Measurements from ENCODE around the gene KCTD15. TPM values are rescaled to one million over a fixed set of nuclear protein-coding genes. Genes with fewer than 3 reads are reported as not detected.

KCTD15 gene
- total RNA-seq, 2 experiments from 2014 or later, result 21.3 to 29.2 TPM

DNA sequence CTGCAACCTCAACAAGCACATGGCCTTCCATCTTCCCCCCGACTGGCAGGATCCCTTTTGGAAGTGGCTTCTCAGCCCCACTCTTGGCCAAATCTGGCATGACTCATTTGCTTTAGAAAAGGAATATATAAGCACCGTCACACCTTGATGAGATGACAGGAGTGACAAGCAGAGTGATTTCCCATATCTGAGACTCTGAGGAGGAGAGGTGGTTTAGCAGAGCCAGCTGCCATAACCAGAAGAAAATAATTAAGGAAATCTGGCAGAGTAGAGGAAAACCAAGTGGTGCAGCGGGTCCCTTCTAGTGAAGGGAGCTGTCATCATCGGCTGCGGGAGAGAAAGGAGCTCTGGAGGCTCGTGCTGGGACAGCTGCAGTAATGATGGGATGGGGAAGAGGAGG is 27.5 kb upstream of the KCTD15 start:
- no TSS peak for BruUV-seq (replicated peaks)
- Histone ChIP-seq H3K4me3 (ENCODE audit: low read depth, low read length, poor library complexity, severe bottlenecking) (no peak overlapping the region), H4K20me1 (ENCODE audit: insufficient read depth, low read length) (no peaks in the 10 kb centered on the region), H3K4me2 (ENCODE audit: low read length) (no peak overlapping the region), H2AFZ (ENCODE audit: low read length) (no peak overlapping the region), H3K4me1 (ENCODE audit: insufficient read depth, low read length, poor library complexity, severe bottlenecking) (no peaks in the 10 kb centered on the region), H3K9me2 (ENCODE audit: insufficient read depth, low read length) (no peaks in the 10 kb centered on the region), H3K36me3 (ENCODE audit: insufficient read depth, low read length) (no peaks in the 10 kb centered on the region), H3K9me3 (ENCODE audit: low read length) (no peaks in the 10 kb centered on the region), H3K79me2 (ENCODE audit: insufficient read depth, low read depth, low read length) (no peaks in the 10 kb centered on the region), H3K27ac (ENCODE audit: low read depth, low read length, poor library complexity, severe bottlenecking) (no peak overlapping the region)
- intact Hi-C loops (cut with micrococcal nuclease; ENCODE audit: unreplicated experiment), result loop anchor here (5.0 kb wide), 1 partner anchor 72 kb away; no protein-coding TSS in a partner anchor
- no peak for TF ChIP-seq EZH2phosphoT487 (IDR thresholded peaks at IDR 0.05; ENCODE audit: borderline replicate concordance, low read depth, low read length)
- TF ChIP-seq, protein P1, sequence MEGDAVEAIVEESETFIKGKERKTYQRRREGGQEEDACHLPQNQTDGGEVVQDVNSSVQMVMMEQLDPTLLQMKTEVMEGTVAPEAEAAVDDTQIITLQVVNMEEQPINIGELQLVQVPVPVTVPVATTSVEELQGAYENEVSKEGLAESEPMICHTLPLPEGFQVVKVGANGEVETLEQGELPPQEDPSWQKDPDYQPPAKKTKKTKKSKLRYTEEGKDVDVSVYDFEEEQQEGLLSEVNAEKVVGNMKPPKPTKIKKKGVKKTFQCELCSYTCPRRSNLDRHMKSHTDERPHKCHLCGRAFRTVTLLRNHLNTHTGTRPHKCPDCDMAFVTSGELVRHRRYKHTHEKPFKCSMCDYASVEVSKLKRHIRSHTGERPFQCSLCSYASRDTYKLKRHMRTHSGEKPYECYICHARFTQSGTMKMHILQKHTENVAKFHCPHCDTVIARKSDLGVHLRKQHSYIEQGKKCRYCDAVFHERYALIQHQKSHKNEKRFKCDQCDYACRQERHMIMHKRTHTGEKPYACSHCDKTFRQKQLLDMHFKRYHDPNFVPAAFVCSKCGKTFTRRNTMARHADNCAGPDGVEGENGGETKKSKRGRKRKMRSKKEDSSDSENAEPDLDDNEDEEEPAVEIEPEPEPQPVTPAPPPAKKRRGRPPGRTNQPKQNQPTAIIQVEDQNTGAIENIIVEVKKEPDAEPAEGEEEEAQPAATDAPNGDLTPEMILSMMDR (conservative IDR thresholded peaks at IDR 0.05; ENCODE audit: low read length), result no peak
- no peak for DNase-seq (ENCODE audit: low spot score)
- ChIA-PET CTCF (ENCODE audit: unreplicated experiment) (no interaction called here), POLR2A (no interaction called here)

DNA sequence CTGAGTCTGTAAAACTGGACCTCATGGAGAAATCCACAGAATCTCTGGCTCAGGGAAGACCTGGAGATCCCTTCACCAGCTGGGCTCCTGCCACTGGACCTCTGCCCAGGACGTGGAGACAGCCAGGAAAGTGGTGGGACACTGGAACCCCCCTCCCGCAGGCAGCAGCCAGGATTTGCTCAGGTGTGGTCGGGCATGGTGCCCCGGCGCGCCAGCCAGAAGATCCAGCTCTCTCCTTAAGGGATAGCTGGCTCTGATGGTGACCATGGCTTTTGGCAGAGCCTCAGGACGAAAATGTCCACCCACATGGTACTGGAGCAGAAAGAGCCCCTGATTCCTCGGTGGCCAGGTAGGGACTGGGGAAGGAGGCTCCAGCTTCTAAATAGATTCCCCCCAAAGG is 26.6 kb upstream of the KCTD15 start:
- BruUV-seq (replicated peaks), result no TSS peak
- DNase-seq (ENCODE audit: low spot score), result no peak
- H3K36me3 ChIP-seq (ENCODE audit: insufficient read depth, low read length), result no peaks in the 10 kb centered on the region
- CTCF ChIA-PET (ENCODE audit: unreplicated experiment), result no interaction called here
- H2AFZ ChIP-seq (ENCODE audit: low read length), result no peak overlapping the region
- no peak overlapping the region for H3K4me3 ChIP-seq (ENCODE audit: low read depth, low read length, poor library complexity, severe bottlenecking)
- POLR2A ChIA-PET, result no interaction called here
- H3K27ac ChIP-seq (ENCODE audit: low read depth, low read length, poor library complexity, severe bottlenecking), result no peak overlapping the region
- no peak overlapping the region for H3K4me2 ChIP-seq (ENCODE audit: low read length)
- H4K20me1 ChIP-seq (ENCODE audit: insufficient read depth, low read length), result no peaks in the 10 kb centered on the region
- H3K9me3 ChIP-seq (ENCODE audit: low read length), result no peaks in the 10 kb centered on the region
- H3K79me2 ChIP-seq (ENCODE audit: insufficient read depth, low read depth, low read length), result no peaks in the 10 kb centered on the region
- H3K9me2 ChIP-seq (ENCODE audit: insufficient read depth, low read length), result no peaks in the 10 kb centered on the region
- intact Hi-C loops (cut with micrococcal nuclease; ENCODE audit: unreplicated experiment), result loop anchor here (10.0 kb wide), 1 partner anchor 535 kb away; no protein-coding TSS in a partner anchor
- H3K4me1 ChIP-seq (ENCODE audit: insufficient read depth, low read length, poor library complexity, severe bottlenecking), result no peaks in the 10 kb centered on the region
- TF ChIP-seq, protein P1 (conservative IDR thresholded peaks at IDR 0.05; ENCODE audit: low read length), result no peak
- TF ChIP-seq EZH2phosphoT487 (IDR thresholded peaks at IDR 0.05; ENCODE audit: borderline replicate concordance, low read depth, low read length), result no peak

DNA sequence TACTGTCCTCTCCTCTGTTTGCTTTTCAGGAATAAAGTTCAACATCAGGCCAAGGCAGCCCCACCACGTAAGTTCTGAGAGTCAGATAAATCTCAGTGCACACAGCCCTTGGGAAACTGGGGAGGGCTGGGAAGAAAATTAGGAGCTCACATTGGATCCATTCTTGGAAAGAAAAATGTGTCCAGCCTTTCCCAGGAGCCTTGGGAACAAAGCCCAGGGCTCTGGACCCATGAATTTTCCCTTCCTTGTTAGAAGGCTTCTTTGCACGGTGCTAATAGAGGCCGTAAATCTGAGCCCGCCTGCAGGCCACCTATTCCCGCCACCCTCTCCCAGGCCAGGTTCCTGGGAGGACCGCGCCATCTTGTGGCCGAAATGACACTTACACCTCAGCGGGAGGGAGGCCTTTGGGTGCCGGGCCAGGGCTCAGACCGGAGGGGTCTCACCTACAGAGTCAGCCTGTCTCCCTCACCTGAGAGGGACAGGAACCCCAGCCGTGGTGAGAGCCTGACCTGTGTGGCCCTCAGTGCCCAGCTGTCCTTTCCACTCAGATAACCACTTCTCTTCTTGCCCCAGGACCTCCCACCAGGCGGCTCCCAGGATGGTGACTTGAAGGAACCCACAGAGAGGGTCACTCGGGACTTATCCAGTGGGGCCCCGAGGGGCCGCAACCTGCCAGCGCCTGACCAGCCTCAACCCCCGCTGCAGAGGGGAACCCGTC is 25.1 kb upstream of the KCTD15 start:
- POLR2A ChIA-PET, result no interaction called here
- Histone ChIP-seq H3K36me3 (ENCODE audit: insufficient read depth, low read length) (no peaks in the 10 kb centered on the region), H3K9me2 (ENCODE audit: insufficient read depth, low read length) (no peaks in the 10 kb centered on the region), H3K4me2 (ENCODE audit: low read length) (no peak overlapping the region), H3K27ac (ENCODE audit: low read depth, low read length, poor library complexity, severe bottlenecking) (no peak overlapping the region), H3K79me2 (ENCODE audit: insufficient read depth, low read depth, low read length) (no peaks in the 10 kb centered on the region), H4K20me1 (ENCODE audit: insufficient read depth, low read length) (no peaks in the 10 kb centered on the region), H3K9me3 (ENCODE audit: low read length) (no peaks in the 10 kb centered on the region), H3K4me1 (ENCODE audit: insufficient read depth, low read length, poor library complexity, severe bottlenecking) (no peaks in the 10 kb centered on the region), H2AFZ (ENCODE audit: low read length) (no peak overlapping the region), H3K4me3 (ENCODE audit: low read depth, low read length, poor library complexity, severe bottlenecking) (no peak overlapping the region)
- BruUV-seq (replicated peaks), result no TSS peak
- intact Hi-C loops (cut with micrococcal nuclease; ENCODE audit: unreplicated experiment), result loop anchor here (1.0 to 10.0 kb wide), 3 partner anchors 341 to 537 kb away; no protein-coding TSS in a partner anchor
- CTCF ChIA-PET (ENCODE audit: unreplicated experiment), result no interaction called here
- no peak for TF ChIP-seq EZH2phosphoT487 (IDR thresholded peaks at IDR 0.05; ENCODE audit: borderline replicate concordance, low read depth, low read length)
- TF ChIP-seq, protein P1 (conservative IDR thresholded peaks at IDR 0.05; ENCODE audit: low read length), result peak; percentile 87
- peak; percentile 73 for DNase-seq (ENCODE audit: low spot score)
